GM21737 (cell line): ENCODE data around the gene CCT3.
"Not testable (repeated sequence)": the region's sequence is repeated elsewhere in the genome, so short reads cannot be mapped to it uniquely, and the experiment has no call there.

Source experiments
- ATAC-seq: cut with Tn5 transposase; IDR thresholded peaks from one replicate; pipeline ENCODE4 v1.9.1; 2021; ENCODE audit warnings: mild to moderate bottlenecking, moderate library complexity; ENCODE audit not compliant: unreplicated experiment

CCT3 gene

GRCh38 chr1:156338180-156338976 lies at the start of gene CCT3, which contains the start of gene TSACC:
CCT3 (minus strand) TSS chr1:156338292; CDS start chr1:156338184, 108 bp downstream.
TSACC (plus strand) TSS chr1:156338526; CDS start chr1:156339758, 1,232 bp downstream.
- peak; percentile 86 for ATAC-seq

GRCh38 chr1:156387870-156388173 lies 49.7 kb upstream of the CCT3 start:
- no peak for ATAC-seq

- ATAC-seq, result no peak
Measured at GRCh38 chr1:156386949-156387869, 49.1 kb upstream of the CCT3 start.

DNA sequence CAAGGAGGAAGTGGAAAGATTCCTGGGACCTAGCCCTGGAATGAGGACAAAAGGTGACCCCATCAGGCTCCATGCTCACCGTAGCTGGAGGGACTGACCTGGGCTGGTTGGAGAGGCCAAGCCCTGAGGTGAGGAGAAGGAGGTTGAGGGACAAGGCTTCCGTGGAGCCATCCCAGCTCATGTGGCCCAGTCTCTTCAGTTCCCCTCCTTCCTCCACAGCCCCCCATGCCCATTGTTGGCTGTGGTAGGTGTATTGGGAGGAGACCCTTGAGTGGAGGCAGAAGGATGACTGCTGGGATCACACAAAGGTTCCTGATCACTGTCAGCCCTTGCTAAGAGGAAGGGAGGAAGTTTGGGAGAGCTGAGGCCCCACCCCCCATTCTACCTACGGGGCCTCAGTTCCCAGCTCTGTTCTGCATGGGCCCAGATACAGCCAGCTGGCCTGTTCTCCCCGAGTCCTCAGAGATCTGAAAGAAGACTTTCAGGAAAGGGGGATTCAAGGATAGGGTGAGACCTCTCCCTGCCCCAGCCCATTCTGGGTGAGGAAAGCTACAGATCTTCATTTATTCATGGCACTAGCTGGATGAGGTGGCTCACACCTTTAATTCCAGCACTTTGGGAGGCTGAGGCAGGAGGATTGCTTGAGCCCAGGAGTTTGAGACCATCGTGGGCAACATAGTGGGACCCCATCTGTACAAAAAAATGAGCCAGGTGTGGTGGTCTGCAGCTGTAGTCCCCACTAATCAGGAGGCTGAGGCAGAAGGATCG lies 48.2 kb upstream of the CCT3 start:
- no peak for ATAC-seq

GRCh38 chr1:156385534-156386031 lies 47.5 kb upstream of the CCT3 start:
- ATAC-seq, result no peak

- ATAC-seq, result no peak
Measured at GRCh38 chr1:156384658-156385057, 46.6 kb upstream of the CCT3 start.

DNA sequence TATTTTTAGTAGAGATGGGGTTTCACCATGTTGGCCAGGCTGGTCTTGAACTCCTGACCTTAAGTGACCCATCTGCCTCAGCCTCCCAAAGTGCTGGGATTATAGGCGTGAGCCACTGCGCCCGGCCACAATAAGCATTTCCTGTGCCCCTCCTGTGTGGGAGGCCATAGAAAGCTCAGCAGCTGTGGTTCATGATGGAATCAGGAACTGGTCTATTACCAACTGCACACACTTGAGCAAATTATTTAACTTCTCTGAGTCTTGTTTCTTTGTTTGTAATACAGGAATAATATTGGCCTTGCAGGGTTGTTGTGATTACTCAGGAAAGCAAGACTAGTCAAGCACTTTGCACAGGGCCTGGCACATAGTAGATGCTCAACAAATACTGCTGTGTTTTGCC lies 45.9 kb upstream of the CCT3 start:
- no peak for ATAC-seq

DNA sequence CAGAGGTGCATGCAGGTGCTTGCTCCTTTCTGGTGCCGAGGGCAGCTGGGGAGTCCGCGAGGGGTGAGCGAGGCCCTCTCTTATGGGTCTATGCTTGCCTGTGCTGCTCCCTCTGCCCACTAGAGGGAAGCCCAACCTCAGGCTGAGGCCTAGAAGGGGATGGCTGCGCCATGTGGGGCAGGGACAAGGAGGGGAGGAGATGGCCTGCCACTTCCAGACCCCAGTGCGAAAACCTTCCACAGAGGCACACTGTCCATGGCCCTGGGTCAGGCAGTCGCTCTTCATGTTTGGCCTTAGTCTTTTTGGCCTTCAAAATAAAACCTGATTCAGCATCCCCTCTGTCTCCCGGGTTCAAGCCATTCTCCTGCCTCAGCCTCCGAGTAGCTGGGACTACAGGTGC lies 44.9 kb upstream of the CCT3 start:
- ATAC-seq, result no peak

DNA sequence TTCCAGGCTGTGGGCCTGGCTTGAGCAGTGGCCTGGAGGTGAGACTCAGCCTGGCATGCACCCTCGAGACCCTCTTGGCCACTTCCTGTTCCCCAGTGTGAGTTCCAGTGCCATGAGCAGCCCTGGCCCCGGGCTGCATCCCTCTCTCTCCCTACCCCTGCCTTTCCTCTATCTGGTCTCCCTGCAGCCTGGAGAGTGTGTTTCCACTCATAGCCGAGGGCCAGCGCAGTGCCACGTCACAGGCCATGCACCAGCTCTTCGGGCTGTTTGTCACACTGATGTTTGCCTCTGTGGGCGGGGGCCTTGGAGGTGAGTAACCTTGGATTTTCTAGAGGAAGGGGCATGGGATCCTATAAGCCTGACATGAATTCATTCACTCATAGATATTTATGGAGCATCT lies 44.5 kb upstream of the CCT3 start:
- no peak for ATAC-seq

DNA sequence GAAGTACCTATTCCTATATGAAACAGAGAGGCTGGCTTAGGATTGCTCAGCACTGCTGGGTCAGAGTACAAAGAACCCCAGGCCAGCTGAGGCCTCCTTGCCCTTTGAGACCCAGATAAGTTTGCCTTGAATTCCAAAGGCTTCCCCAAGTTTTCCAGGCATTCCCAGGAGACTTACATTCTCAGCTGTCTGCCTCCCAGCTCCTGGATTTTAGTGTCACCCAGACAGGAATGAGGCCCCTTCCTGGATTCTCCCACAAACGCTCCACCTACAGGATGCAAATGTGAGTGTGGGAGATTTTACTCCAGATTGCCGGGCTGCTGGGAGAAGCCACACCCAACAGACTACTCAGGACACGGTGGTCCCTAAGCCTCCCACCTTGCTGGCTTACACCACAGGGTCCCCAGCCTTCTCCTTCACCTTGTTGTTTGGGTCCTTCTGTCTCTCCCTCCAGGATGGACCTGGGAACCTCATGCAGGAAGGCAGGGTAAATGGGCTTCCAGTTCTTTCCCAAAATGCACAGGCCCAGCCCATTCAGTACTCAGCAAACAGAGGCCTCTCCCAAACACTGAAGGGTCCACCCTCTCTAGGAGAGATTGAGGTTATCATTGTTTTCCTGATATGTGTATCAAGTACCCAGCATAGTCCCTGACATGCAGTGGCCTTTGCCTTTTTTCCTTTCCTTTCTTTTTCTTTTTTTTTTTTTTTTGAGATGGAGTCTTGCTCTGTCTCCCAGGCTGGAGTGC lies 41.5 kb upstream of the CCT3 start:
- no peak for ATAC-seq

- no peak for ATAC-seq
Measured at GRCh38 chr1:156378557-156378956, 40.5 kb upstream of the CCT3 start.

- no peak for ATAC-seq
Measured at GRCh38 chr1:156376958-156377919, 39.1 kb upstream of the CCT3 start.

DNA sequence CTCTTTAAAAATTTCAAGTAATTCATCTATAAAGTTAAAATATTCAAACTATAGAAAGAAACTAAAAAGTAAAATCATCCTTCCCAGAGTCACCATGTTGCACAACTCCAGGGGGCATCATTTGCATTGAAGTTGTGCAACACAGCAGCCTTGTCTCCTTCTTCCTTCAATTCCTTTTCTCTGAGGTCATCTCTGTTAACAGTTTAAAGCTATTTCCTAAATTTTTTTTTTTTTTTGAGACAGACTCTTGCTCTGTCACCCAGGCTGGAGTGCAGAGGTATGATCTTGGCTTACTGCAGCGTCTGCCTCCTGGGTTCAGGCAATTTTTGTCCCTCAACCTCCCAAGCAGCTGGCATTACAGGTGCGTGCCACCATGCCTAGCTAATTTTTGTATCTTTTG lies 38.1 kb upstream of the CCT3 start:
- ATAC-seq, result no peak

DNA sequence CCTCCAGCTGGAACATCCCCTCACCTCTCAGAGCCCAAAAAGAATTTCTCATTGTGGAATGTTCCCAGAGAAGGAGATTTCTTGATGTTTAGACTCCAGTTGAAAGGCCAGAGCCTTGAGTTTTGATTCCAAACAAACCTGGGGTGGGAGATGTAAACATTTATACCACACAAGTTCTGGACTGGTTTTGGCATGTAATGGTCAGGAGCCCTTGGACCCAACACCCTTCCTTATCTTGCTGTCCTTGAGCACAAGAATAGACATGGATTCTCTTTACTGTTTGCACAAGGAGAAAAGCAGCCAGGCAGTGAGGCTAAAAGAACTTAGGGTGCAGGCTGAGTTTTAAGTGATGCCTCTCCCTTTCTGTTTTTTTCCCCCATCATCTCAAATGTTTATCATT lies 35.5 kb upstream of the CCT3 start:
- ATAC-seq, result no peak

DNA sequence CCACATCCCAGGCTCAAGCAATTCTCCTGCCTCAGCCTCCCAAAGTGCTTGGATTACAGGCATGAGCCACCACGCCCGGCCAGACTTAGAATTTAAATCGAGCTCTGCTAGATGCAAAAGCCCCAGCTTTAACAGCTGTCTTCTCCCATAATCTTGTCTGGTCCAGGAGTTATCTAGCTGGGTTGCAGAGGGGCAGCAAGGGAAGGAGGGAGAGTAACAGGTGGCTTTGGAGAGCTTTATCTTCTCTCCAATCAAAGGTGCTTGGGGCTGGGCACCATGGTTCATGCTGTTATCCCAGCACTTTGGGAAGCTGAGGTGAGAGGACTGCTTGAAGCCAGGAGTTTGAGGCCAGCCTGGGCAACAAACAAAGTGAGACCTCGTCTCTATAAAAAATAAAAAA lies 34.8 kb upstream of the CCT3 start:
- ATAC-seq, result no peak

GRCh38 chr1:156372265-156372586 lies 34.1 kb upstream of the CCT3 start:
- no peak for ATAC-seq

DNA sequence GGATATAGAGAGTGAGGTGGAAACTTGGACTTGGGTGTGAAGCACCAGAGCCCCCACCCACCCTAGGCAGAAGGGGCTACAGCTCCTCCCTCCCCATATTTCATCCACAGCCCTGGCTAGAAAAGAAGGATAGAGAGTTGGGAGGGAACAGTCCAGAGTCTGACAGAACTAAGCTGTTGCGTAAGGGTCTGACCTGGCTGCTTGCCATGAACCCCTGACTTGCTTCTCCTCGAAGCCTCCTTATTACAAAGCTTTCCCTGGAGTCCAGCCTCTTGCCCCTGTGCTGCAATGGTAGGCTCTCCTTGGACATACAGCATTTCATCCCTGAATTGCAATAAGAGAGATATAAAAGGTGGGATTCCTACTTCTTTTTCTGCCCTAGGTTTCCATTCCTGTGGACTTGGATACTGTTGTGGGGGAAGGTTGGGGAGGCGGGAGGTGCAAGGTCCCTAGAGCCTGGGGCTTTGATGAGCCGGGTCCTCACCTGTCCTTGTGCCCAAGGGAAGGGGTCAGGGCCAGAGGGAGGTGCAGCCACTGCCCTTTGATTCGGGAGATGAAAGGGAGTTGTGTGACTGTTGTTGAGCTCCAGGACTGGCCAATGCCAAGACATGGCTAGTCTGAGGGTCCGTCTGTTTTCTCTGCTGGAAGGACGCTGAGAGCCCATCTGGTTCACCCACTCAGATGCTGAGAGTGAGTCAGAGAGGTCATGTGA lies 33.6 kb upstream of the CCT3 start:
- ATAC-seq, result no peak

DNA sequence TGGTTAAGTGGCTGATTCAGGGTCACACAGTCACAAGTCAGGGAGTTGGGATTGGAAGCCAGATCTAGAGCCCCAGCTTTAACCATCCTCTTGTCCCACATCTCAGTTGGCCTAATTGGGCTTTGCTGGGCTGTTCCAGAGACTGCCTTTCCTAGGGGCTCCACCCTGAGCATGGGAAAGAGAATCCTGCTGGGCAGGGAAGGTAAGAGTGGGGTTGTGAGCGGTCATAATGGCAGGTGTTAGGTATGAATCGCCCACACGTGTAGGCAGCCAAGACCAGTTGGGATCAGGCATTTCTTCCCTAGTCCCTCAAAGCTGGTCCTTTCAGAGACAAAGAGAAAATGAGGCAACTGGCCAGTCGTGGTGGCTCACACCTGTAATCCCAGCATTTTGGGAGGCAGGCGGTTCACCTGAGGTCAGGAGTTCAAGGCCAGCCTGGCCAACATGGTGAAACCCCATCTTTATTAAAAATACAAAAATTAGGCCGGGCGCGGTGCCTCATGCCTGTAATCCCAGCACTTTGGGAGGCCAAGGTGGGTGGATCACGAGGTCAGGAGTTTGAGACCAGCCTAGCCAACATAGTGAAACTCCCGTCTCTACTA lies 31.7 kb upstream of the CCT3 start:
- ATAC-seq, result not testable (repeated sequence)
